Kidney (tissue), 14 donors: ENCODE results near the gene DLG2. TPM values are rescaled to one million over a fixed set of nuclear protein-coding genes. Genes with fewer than 3 reads are reported as not detected.

ENCODE experiments used
- DNase-seq, 5 donors: peaks; one replicate each; pipeline ENCODE4 v3.0.0-alpha.2; 2013 to 2020
- FAIRE-seq: peaks from 2 replicates; lab custom pipeline; 2012; peaks lifted over from hg19 to GRCh38; lab: Jason Lieb, UNC
- H3K27ac ChIP-seq, 2 donors: one replicate each; pipeline ENCODE4 v1.7.0; 2013; ENCODE audit warnings: low read depth in 2 of 2, low read length in 2 of 2, inconsistent platforms in 1 of 2
- H3K27me3 ChIP-seq: one replicate; pipeline ENCODE4 v1.7.1; 2013; ENCODE audit warnings: low read length, inconsistent platforms; ENCODE audit not compliant: control insufficient read depth, insufficient read depth
- H3K36me3 ChIP-seq, 3 donors: one replicate each; pipeline versions ENCODE4 v1.7.0 to v1.7.1; 2013; ENCODE audit warnings: low read length in 3 of 3, control low read depth in 1 of 3, inconsistent platforms in 1 of 3; ENCODE audit not compliant: insufficient read depth in 3 of 3, control insufficient read depth in 2 of 3
- H3K4me1 ChIP-seq, 3 donors: one replicate each; pipeline versions ENCODE4 v1.7.0 to v1.7.1; 2013; ENCODE audit warnings: low read length in 3 of 3, inconsistent platforms in 1 of 3, low read depth in 1 of 3; ENCODE audit not compliant: control insufficient read depth in 2 of 3, insufficient read depth in 2 of 3
- H3K4me3 ChIP-seq, 3 donors: one replicate each; pipeline versions ENCODE4 v1.7.0 to v1.8.1; 2013; ENCODE audit warnings: low read length in 3 of 3, control low read depth in 1 of 3, inconsistent platforms in 1 of 3
- H3K9ac ChIP-seq, 3 donors: one replicate each; pipeline versions ENCODE4 v1.7.0 to v1.7.1; 2013; ENCODE audit warnings: low read length in 3 of 3, control low read depth in 1 of 3, inconsistent platforms in 1 of 3
- H3K9me3 ChIP-seq, 3 donors: one replicate each; pipeline versions ENCODE4 v1.7.0 to v1.7.1; 2013; ENCODE audit warnings: low read length in 3 of 3, control low read depth in 1 of 3, inconsistent platforms in 1 of 3; ENCODE audit not compliant: control insufficient read depth in 2 of 3, insufficient read depth in 1 of 3
- intact Hi-C: fragments of 100-400 bp; cut with DNase I; formaldehyde crosslinking; loops from one replicate; pipeline ENCODE4 v1.11.1; 2022
- polyA plus RNA-seq: library from polyadenylated mRNA; stranded (reverse); fragments of 350-450 nt; fragmentation: Illumina TruSeq; extraction: RNeasy Lipid Tissue Mini Kit (QIAGEN cat#74804); gene quantifications from one replicate; pipeline ENCODE4 v1.2.3, GENCODE V29; 2014; ENCODE audit warnings: low read depth, low replicate concordance; ENCODE audit not compliant: insufficient read depth
- total RNA-seq: library from RNA; stranded (reverse); fragmentation: NEBNext Ultra II Directional; extraction: Animal tissue kit (Norgen Biotek cat#: 25700); gene quantifications from one replicate; pipeline ENCODE4 v1.2.1, GENCODE V29; 2021
- TF ChIP-seq, protein P1 (sequence below): IDR thresholded peaks from 3 replicates; pipeline ENCODE4 v1.5.1; 2012; ENCODE audit warnings: mild to moderate bottlenecking, moderate library complexity, borderline replicate concordance; ENCODE audit not compliant: insufficient read depth; ENCODE audit errors: extremely low read depth
- donor health status: control.
- donor health status: control.
- donor health status: control.
- donor health status: control.
- donor health status: control.
- donor health status: DM: yes; HTN: yes; CAD: no.
- donor health status: Normal renal cell carcinoma (clear cell type).

The DLG2 gene
- total and polyA plus RNA-seq, 2 donors from 2014 or later = 2.9 to 7.2 TPM

DNA sequence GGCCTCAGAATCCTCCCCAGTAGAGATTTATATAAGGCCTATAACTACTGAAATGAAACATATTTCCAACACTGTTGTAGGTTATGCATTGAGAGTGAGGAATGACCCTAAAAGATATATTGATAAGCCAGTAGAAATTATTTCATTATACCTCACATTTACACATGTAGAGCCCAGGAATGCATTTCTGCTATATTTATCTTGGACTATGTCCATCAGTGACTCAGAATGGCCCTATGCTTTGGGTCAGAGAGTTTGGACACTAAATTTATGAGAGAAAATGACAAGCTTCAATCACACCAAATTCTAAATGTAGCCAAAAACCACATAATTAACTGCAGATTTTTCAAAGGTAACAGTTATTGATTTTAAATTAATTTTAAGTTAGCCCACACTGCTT is 761.9 kb downstream of the DLG2 start:
- TF ChIP-seq, protein P1, sequence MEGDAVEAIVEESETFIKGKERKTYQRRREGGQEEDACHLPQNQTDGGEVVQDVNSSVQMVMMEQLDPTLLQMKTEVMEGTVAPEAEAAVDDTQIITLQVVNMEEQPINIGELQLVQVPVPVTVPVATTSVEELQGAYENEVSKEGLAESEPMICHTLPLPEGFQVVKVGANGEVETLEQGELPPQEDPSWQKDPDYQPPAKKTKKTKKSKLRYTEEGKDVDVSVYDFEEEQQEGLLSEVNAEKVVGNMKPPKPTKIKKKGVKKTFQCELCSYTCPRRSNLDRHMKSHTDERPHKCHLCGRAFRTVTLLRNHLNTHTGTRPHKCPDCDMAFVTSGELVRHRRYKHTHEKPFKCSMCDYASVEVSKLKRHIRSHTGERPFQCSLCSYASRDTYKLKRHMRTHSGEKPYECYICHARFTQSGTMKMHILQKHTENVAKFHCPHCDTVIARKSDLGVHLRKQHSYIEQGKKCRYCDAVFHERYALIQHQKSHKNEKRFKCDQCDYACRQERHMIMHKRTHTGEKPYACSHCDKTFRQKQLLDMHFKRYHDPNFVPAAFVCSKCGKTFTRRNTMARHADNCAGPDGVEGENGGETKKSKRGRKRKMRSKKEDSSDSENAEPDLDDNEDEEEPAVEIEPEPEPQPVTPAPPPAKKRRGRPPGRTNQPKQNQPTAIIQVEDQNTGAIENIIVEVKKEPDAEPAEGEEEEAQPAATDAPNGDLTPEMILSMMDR = no peak
- Histone ChIP-seq H3K9me3 (no peaks in the 10 kb centered on the region), H3K27me3 (no peaks in the 10 kb centered on the region), H3K27ac (no peak overlapping the region), H3K36me3 (no peaks in the 10 kb centered on the region), H3K4me1 (no peaks in the 10 kb centered on the region), H3K9ac (no peak overlapping the region), H3K4me3 (no peak overlapping the region)
- intact Hi-C loops = no loop called here
- FAIRE-seq = no peak
- DNase-seq = no peak

DNA sequence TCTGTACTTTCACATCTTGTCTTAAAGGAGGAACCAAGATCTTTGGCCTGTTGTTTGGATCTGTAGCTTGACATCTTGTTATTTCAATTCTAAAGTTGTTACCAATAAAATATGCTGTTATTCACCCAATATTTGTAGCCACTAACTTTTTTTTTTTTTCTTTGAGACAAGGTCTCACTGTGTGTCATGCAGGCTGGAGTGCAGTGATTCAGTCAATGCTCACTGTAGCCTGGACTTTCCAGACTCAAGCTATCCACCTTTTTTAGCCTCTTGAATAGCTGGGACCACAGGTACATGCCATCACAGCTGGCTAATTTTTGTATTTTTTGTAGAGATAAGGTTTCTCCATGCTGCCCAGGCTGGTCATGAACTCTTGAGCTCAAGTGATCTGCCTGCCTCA is 769.4 kb downstream of the DLG2 start:
- no peak for DNase-seq
- no peak overlapping the region for H3K4me3 ChIP-seq
- TF ChIP-seq, protein P1 = no peak
- FAIRE-seq = no peak
- intact Hi-C loops = no loop called here
- H3K9ac ChIP-seq = no peak overlapping the region
- H3K27me3 ChIP-seq = no peaks in the 10 kb centered on the region
- H3K9me3 ChIP-seq = no peaks in the 10 kb centered on the region
- no peaks in the 10 kb centered on the region for H3K4me1 ChIP-seq
- H3K36me3 ChIP-seq = no peaks in the 10 kb centered on the region
- no peak overlapping the region for H3K27ac ChIP-seq

DNA sequence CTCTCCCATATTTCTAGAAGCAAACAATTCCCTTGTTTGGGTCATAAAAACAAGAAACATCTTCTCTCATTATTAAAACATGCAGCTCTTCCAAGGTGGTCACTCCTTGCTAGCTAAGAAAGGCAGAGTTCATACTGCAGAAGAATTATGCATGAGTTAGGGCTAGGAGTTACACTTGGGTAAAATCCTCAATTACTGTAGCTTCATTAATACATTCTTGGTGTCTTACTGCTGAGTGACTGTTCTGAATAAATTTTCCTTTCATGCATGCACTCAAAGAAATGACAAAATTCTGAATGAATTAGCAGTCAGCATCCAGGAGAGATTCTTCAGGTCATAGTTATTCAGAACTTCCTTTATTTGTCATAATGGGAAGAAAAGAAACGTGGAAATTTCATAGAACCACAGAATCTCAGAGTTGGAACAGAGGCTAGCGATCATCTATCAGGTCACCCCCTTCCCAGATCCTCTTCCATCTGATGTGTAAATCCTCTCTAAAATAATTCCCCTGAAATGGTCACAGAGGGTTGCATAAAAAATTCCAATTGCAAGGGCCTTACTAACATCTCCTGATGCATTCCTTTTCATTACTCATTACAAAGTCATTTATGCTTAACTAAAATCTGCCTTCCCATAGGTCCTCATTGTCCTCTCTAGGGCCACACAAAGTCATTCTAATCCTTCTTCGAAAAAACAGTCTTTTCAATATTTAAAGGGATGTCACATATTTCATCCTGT is 771.5 kb downstream of the DLG2 start:
- intact Hi-C loops = no loop called here
- FAIRE-seq (no peak), DNase-seq (no peak)
- Histone ChIP-seq H3K27me3 (no peaks in the 10 kb centered on the region), H3K9ac (no peak overlapping the region), H3K9me3 (no peaks in the 10 kb centered on the region), H3K4me3 (no peak overlapping the region), H3K4me1 (no peaks in the 10 kb centered on the region), H3K36me3 (no peaks in the 10 kb centered on the region), H3K27ac (no peak overlapping the region)
- TF ChIP-seq, protein P1 = no peak
